Fibroblast of lung (primary cell): ENCODE data around the gene LRRC8D.

Experiments used
- CTCF ChIP-seq, 2 donors: IDR thresholded peaks in 1 of 2; conservative IDR thresholded peaks in 1 of 2; 1 replicate in 1 of 2; 2 replicates in 1 of 2; pipeline ENCODE4 v1.5.1; 2011 to 2012; ENCODE audit warnings: low read length in 2 of 2, control low read depth in 1 of 2, inconsistent platforms in 1 of 2, low read depth in 1 of 2, mild to moderate bottlenecking in 1 of 2
- EZH2 ChIP-seq: IDR thresholded peaks from 2 replicates; pipeline ENCODE4 v1.5.1; 2012; ENCODE audit warnings: low read length, control low read depth, mild to moderate bottlenecking; ENCODE audit errors: missing control alignments

- TF ChIP-seq CTCF (conservative IDR thresholded peaks at IDR 0.05 in 1 of 2, IDR thresholded peaks at IDR 0.05 in 1 of 2; ENCODE audit: low read depth in 1 of 2, low read length in 2 of 2), result no peak
- no peak for TF ChIP-seq EZH2
Measured at GRCh38 chr1:89936694-89937093, 115.9 kb downstream of the LRRC8D start.
